ENCODE results near the gene TMEM53. TPM values are rescaled to one million over a fixed set of nuclear protein-coding genes. Genes with fewer than 3 reads are reported as not detected.
A peak's percentile ranks its signal among the peaks of the same experiment; 100 is the strongest.

TMEM53 gene
- total RNA-seq, 1 experiment from 2014 or later, result 5.9 TPM

DNA sequence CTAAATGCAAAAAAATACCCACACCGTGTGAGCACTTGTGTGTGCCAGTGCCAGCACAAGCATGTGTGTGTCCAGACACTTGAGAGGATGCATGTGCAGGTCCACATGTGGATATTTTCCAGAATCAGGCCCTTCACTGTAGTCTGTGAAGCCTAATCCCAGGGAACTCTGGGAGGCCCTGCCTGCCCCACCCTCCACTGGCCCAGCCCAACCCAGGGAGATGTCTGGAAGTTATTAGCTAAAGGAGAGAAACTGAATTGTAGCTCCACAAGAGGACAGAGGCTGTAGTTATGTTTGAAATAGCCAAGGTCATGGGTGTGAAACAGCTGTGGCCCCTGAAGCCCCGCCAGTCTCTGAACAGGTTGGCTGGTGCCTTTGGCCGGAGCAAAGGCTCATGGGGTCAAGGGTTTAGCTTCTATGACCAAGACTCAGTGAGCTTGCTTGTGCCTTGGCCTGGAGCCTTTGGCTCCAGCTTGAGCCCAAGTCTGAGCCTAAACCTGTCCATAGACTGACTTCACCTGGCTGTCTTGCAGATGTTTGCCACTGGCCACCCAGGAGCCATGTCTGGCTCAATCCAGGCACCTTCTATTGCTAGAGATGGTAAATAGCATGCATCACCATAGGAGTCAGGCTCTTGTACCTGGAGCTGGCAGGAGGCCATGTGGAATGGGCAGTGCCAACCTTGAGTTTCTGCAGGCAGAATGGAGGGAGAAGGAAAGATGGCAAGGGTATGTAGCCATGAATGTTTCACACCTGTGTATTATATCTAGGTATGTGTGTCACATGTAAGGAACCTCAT lies 69.9 kb downstream of the TMEM53 start:
- no peak for DNase-seq (ENCODE audit: low read depth)

DNA sequence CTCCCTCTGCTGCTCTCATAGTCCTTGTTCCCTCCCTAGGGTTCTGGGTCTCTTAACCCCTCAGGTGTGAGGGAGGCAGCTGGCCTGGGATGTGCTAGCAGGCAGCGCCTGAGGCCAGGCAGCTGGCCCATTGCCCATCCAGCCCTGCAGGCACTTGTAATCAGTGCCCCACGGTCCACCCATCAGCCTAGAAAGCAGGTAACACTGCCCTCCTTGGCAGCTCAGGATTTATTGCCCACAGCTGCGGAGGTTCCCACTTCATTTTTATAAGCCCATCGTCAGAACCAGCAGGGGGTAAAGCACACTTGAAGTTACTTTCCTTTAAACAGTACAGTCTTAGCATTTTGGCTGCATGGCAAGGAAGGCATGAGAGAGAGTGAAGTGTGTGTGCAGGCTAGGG lies 70.6 kb downstream of the TMEM53 start:
- peak; percentile 39 for DNase-seq (ENCODE audit: low read depth)

Other genes starting within 250 kb of the TMEM53 start
- not detected in 2 replicates for gene ARMH1, start 233 bp upstream of the TMEM53 start, total RNA-seq (2014; rRNA removed)
- not detected in 2 replicates for gene RNU5D-1, start 56.7 kb upstream of the TMEM53 start, total RNA-seq (2014; rRNA removed)
- 95.3 and 99.3 TPM in 2 replicates for gene KIF2C, start 65.4 kb upstream of the TMEM53 start, total RNA-seq (2014; rRNA removed)
- 2,019 and 2,069 TPM in 2 replicates for gene RPS8, start 101.1 kb upstream of the TMEM53 start, total RNA-seq (2014; rRNA removed)
- not detected in 2 replicates for gene BEST4, start 113.7 kb upstream of the TMEM53 start, total RNA-seq (2014; rRNA removed)
- 27.7 and 33.7 TPM in 2 replicates for gene PLK3, start 125.9 kb upstream of the TMEM53 start, total RNA-seq (2014; rRNA removed)
- gene DYNLT4, start 132.9 kb upstream of the TMEM53 start, total RNA-seq (2014; rRNA removed), result 0.19 TPM in 1 of 2 replicates, not detected in the other
- 2.1 and 8.2 TPM in 2 replicates for gene BTBD19, start 134.0 kb upstream of the TMEM53 start, total RNA-seq (2014; rRNA removed)
- gene PTCH2, start 168.8 kb upstream of the TMEM53 start, total RNA-seq (2014; rRNA removed), result under 0.01 TPM in 1 of 2 replicates, not detected in the other